Stimulated activated CD4-positive, alpha-beta T cell treated with anti-CD3 and anti-CD28 coated beads, Interleukin-15, amount 100 ng/mL, for 48 hours (primary cell): ENCODE data around the gene MMRN1.

Experiments used
- DNase-seq, 2 donors: peaks; one replicate each; pipeline ENCODE4 v3.0.0-alpha.2; 2020; ENCODE audit warnings: low read depth in 2 of 2

MMRN1 gene

DNA sequence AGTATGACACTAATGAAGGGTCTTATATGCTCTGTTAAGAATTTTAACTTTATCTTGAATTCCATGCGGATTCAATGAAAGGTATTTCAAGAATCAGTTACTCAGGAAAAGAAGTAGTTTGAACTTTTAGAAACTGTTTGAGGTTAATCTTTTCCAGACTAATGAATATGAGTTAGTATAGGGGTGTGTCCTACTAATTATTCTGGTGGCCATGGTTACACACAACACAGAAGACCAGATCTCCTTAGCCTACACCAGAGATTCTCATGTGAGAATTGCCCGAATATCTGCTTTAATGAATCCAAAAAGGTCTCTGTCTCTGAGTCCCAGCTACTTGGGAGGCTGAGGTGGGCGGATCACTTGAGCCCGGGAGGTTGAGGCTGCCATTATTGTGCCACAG is 100.4 kb downstream of the MMRN1 start:
- no peak for DNase-seq

DNA sequence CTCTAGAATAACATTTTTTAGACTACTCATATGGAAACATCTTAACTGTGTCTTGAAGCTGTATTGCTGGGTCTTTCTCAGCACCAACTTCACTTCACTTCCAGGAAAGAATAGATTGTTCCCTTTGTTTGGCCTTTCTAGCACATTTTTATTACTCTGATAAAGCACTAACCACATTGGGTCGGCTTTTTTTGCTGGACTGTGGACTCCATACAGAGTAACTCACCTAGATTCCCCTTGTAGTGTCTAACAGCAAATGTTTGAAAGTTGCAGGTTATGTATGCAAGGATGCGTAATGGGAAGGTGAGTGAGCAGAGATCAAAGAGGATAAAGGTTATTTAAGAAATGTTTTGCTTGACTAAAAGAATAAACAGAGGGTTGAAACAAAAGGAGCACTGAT is 101.2 kb downstream of the MMRN1 start:
- DNase-seq, result no peak

DNA sequence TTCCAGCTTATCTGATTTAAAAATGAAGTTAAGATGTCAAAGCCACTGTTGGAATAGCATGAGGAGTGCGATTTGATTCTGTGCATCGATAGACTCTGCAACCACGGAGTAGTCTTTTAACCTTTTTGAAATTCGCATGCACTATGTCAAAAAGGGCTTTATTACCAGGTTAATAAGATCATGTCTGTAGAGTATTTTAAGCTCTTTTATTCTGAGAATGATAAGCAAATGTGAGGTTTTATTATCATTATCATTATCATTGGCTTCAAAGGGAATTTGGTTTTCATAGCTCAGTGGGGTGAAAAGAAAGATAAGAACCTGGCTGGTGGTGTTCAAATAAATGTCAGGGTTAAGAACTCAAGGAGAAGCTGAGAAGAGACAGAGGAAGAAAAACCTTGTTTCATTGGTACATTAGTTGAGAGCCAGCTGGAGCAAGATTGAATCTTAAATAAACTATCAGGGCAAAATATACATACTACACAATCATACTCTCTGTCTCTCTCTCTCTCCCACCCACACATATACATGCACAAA is 102.6 kb downstream of the MMRN1 start:
- DNase-seq, result no peak

DNA sequence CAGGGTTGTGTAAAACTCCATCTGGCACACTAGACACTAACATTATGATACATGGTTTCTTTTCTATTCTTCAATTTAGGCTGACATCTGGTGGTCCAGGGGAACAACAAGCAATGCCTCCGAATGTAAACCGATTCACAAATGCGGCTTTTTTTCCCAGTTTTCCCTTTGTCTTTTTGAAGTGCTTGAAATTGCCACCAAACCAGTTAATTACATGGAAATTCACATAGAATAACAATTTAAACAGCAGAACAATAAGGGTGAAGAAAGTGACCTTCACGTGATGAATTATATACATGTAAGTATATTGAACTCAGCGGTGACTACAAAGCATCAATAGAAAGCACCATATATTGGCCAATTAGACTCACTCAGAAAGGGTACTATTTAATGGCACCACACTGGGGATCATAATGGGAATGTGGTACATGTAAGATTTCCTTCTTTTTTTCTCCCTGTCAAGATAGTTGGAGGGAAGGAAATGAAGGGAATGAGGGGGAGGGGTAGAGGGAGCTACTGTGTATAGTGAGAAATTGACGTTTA is 103.9 kb downstream of the MMRN1 start:
- DNase-seq, result no peak

DNA sequence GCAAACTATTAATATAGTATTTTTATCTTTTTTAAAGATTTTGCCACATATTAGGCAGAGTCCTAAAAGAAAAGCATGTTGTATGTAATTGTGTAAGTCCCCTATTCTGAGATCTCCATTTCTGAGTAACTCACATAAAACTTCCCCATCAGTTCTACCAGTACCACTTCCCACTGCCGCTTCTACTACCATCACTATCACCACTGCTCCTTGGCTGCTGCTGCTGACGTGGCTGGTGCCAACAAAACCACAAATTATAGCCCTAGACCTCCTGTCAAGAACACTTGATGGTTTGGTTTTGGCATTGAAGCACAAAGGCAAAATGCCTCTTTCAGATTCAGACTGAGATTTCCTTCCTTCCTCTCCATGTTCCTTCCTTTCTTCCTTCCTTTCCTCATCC is 106.4 kb downstream of the MMRN1 start:
- DNase-seq, result no peak

DNA sequence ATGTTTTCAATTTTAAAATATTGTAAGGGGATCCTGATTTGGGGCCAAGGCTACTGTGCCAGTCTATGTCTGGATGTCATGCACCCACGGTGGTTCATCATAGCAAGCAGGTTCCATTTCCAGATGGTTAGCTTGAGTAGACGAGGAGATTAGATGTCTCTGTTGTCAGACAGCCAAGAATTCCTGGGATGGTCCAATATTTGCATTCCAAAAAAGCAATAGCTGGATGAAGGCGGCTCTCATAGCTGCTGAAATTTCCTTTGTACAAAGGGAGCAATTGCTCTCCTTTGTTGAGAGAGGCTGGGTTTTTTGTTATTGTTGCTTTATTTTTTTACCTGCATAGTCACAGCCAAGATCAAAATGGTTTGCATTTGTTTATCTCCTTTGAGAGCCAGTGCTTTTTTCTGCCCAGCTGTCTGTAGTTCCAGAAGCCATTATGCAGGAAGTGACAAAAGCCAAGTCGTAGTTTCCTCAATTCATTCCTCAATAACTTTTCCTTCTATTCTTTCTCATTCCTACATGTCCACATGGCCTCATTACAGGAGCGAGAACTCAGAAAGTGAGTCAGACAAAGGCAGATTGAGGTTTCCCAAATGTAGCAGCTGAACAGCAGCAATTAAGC is 107.9 kb downstream of the MMRN1 start:
- no peak for DNase-seq
